ENCODE measurements around the gene VAC14.
A peak's percentile ranks its signal among the peaks of the same experiment; 100 is the strongest.

The VAC14 gene

DNA sequence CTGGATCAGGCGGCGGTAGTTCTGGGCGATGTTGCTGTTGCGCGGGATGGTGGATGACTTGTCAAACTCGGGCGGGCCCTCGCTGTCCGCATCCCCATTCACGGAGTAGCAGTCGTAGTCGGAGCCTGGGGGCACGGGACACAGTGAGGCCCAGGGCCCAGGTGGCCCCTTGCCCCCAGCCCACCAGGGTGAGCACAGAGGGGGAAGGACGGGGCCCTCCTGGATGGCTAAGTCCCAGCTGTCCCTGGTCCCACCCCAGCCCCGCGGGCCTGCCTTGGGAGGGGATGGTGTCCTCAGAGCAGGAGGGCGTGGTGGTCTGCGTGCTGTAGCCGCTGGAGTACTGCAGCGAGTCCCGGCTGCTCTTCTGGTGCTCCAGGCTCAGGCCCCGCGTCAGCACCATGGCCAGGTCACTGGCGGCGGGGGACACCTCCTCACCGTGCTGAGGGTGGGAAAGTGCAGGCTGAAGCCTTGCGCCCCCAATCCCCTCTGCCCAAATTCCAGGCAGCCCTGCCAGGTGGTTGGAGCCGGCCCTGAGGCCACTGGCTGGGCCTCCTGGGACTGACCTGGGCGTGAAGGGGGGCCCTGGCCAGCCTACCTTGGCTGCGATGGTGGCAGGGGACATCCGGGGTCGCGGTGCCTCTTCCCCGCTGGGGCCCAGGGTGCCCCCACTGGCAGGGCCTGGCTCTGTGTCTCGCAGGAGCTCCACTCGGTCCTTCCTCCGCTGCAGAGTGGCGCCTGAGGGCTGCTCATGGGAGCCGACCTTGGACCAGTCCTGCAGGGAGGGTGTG lies 136.4 kb downstream of the VAC14 start:
- TF ChIP-seq, protein P1, sequence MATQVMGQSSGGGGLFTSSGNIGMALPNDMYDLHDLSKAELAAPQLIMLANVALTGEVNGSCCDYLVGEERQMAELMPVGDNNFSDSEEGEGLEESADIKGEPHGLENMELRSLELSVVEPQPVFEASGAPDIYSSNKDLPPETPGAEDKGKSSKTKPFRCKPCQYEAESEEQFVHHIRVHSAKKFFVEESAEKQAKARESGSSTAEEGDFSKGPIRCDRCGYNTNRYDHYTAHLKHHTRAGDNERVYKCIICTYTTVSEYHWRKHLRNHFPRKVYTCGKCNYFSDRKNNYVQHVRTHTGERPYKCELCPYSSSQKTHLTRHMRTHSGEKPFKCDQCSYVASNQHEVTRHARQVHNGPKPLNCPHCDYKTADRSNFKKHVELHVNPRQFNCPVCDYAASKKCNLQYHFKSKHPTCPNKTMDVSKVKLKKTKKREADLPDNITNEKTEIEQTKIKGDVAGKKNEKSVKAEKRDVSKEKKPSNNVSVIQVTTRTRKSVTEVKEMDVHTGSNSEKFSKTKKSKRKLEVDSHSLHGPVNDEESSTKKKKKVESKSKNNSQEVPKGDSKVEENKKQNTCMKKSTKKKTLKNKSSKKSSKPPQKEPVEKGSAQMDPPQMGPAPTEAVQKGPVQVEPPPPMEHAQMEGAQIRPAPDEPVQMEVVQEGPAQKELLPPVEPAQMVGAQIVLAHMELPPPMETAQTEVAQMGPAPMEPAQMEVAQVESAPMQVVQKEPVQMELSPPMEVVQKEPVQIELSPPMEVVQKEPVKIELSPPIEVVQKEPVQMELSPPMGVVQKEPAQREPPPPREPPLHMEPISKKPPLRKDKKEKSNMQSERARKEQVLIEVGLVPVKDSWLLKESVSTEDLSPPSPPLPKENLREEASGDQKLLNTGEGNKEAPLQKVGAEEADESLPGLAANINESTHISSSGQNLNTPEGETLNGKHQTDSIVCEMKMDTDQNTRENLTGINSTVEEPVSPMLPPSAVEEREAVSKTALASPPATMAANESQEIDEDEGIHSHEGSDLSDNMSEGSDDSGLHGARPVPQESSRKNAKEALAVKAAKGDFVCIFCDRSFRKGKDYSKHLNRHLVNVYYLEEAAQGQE (IDR thresholded peaks at IDR 0.05; ENCODE audit: insufficient read depth in 1 of 2, low read depth in 2 of 2, low read length in 2 of 2) = 0 out of 4 replicates have a peak, but pooled peaks have one; percentile 11 to 60
- TF ChIP-seq SIN3A (IDR thresholded peaks at IDR 0.05; ENCODE audit: borderline replicate concordance, insufficient read depth, low read length) = no peak

DNA sequence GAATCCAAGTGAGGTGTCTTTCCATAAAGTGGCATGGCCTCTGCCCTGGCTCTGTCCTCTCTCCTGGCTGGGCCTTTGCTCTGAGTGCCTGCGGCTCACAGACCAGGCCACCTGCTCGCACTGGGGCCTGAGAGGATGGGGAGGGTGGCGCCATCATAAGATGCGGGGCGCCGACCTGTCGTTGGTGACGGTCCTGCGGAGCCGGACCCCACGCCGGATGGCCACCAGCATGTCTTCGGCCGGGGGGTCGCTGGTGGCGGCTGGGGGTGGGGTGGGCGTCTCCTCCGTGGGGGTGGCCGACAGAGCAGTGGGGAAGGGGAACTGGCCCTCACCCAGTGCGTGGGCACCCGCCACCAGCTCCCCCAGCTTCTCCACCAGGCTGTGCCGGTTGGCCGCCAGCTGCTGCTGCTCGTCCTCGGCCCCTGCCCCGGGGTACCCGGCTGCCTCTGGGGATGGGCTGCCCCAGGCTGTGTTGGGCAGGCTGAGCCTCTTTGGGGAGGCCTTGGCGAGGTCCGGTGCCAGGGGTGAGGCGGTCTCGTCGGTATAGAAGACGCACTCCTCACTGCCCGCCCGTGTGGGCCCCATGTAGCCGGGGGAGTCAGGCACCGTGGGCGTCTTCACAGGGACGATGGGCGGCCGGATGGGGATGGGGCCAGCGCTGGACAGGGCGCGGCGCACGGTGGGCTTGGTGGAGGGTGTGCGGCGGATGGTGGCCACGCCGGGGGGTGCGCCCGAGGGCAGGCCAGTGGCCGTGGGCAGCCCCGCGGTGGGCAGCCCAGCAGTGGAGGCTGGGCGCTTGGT lies 137.2 kb downstream of the VAC14 start:
- TF ChIP-seq FOXP2 (optimal IDR thresholded peaks at IDR 0.05; ENCODE audit: borderline replicate concordance, extremely low read depth, extremely low read length, insufficient read depth) = no peak
- TF ChIP-seq POLR2AphosphoS5 (IDR thresholded peaks at IDR 0.05; ENCODE audit: low read depth, low read length) = no peak
- no peak for TF ChIP-seq TAF1 (IDR thresholded peaks at IDR 0.05; ENCODE audit: borderline replicate concordance, insufficient read depth, low read length)
- TF ChIP-seq, protein P1 (IDR thresholded peaks at IDR 0.05; ENCODE audit: insufficient read depth in 1 of 2, low read depth in 2 of 2, low read length in 2 of 2) = no peak

DNA sequence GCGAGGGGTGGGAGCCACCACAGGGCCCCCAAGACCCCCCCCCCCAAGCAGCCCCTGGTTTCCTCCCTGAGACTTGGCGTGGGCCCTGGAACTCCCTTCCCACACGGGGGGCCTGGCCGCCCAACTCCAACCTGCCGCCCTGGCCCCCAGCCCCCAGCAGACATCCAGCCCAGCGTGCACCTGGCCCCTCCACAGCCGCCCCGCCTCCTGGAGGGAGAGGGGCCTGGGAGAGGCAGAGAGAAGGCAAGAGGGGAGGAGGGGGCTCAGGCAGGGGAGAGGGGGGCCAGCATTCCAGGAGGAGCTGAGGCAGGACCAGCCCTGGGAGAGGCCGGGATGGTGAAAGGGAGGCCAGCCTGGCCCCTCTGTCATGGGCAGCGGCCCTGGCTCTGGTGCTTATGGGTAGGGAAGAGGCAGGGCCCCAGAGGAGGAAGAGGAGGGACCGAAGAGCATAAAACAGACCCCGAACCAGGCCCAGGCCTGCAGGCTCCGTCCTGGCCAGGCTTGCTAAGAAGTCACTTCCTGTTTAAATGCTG lies 137.9 kb downstream of the VAC14 start:
- no peak for TF ChIP-seq FOXP2 (optimal IDR thresholded peaks at IDR 0.05; ENCODE audit: borderline replicate concordance, extremely low read depth, extremely low read length, insufficient read depth)
- no peak for TF ChIP-seq POLR2AphosphoS5 (IDR thresholded peaks at IDR 0.05; ENCODE audit: low read depth, low read length)
- TF ChIP-seq SIN3A (IDR thresholded peaks at IDR 0.05; ENCODE audit: borderline replicate concordance, insufficient read depth, low read length) = no peak
- TF ChIP-seq, protein P1 (IDR thresholded peaks at IDR 0.05; ENCODE audit: insufficient read depth in 1 of 2, low read depth in 2 of 2, low read length in 2 of 2) = no peak
- TF ChIP-seq TAF1 (IDR thresholded peaks at IDR 0.05; ENCODE audit: borderline replicate concordance, insufficient read depth, low read length) = no peak

DNA sequence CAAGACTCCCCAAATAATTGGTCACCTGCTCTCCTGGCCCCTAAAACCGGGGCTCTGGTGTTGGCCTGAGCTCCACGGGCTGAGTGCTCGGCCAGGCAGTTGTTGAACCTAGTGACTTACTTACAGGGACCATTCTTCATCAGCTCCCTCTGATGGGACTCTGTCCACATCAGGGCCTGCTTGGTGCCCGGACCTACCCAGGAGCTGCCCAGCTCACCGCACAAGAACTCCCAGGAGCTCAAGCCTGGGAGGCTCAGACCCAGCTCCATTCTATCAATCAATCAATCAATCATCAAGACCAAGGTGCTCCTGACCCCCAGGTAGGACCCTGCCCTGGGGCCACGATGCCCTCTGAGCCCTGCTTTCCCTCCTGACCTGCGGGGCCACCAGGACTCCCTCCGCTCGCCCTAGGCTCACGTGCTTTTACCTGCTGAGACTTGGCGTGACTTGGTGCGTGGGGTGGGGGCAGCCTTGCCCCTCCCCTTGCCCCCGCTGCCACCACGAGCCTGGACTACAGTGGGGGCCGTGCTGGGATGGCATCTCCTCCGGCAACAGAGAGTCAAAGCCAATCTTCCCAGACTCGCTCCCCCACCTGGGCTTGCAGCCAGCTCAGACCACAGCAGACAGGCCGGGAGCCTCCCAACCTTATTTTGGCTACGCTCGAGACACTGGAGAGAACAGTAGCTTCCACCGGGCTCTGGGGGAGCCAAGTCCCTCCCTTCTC lies 138.9 kb downstream of the VAC14 start:
- TF ChIP-seq, protein P1 (IDR thresholded peaks at IDR 0.05; ENCODE audit: insufficient read depth in 1 of 2, low read depth in 2 of 2, low read length in 2 of 2) = no peak
- TF ChIP-seq SIN3A (IDR thresholded peaks at IDR 0.05; ENCODE audit: borderline replicate concordance, insufficient read depth, low read length) (no peak), TAF1 (IDR thresholded peaks at IDR 0.05; ENCODE audit: borderline replicate concordance, insufficient read depth, low read length) (no peak), POLR2AphosphoS5 (IDR thresholded peaks at IDR 0.05; ENCODE audit: low read depth, low read length) (no peak), FOXP2 (optimal IDR thresholded peaks at IDR 0.05; ENCODE audit: borderline replicate concordance, extremely low read depth, extremely low read length, insufficient read depth) (no peak)
